T1000 (cell line): ENCODE data around the gene ZNF727.
"Not testable (repeated sequence)": the region's sequence is repeated elsewhere in the genome, so short reads cannot be mapped to it uniquely, and the experiment has no call there.

ENCODE experiments used
- DNase-seq: peaks from one replicate; lab custom pipeline; 2025; ENCODE audit warnings: mixed read lengths; lab: John Stamatoyannopoulos, UW

Gene ZNF727

DNA sequence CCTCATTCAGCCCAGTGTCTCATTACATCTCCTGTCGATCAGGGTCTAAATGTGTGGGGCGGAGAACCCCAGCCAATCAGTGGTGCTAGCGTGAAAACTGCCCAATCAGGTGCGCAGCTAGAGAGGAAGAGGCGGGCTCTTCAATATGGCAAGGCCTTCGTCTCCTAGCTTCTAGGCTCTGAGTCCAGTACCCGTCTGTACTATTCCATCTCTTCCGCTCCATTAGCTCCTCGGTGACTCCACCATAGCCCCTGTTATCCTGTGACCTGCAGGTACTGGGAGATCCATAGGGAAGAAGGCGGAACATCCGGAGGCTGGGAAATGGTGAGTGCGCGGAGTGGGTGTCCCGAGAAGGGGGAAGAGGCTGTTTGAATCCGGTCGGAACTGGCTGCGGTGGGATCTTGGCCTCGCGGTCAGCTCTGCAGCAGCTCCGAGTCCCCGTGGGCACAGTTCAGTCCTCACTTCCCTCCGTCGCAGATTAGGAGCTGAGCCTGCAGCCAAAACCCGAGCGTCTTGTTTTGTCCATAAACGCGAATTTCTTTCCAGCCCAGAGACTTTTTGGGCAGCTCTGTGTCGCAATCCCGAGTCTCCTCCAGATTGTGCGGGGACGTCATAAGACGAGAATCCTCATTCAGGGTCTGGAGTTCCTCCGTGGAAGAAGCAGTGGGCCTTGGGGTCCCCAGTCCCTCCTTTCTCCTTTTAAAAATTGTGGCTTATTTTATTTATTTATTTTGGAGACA, at the start of gene ZNF727:
Gene ZNF727, plus strand, starts transcription at position 134 of the 740 bp plus-strand sequence. Its CDS starts 188 bp downstream, at position 322.
- peak; percentile 83 for DNase-seq

DNA sequence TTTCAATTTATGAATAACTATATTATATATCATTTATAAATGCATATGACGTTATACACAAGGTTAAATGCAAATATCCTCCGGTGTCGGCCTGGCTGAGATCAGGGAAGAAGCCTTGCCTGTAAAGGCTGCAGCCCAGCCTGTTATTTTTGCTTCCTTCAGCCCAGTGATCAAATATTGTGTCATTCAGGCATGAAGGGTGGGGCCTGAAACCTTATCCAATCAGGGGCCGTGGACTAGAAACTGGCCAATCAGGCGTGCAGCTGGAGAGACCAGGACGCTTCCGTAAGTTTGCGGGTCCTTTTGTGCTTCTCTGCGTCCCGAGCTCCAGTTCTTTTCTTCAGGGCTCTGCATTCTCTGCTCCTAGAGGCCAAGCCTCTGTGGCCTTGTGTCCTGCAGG, 46.7 kb upstream of the ZNF727 start, which contains the start of gene ZNF722:
Gene ZNF722, plus strand, starts transcription at position 301 of the 400 bp plus-strand sequence. CDS start 113 bp downstream, outside the sequence.
- no peak for DNase-seq

DNA sequence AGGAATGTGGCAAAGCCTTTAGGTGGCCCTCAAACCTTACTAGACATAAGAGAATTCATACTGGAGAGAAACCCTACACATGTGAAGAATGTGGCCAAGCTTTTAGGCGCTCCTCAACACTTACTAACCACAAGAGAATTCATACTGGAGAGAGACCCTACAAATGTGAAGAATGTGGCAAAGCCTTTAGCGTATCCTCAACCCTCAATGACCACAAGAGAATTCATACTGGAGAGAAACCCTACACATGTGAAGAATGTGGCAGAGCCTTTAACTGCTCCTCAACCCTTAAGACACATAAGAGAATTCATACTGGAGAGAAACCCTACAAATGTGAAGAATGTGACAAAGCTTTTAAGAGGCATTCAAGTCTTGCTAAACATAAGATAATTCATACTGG, 29.7 kb upstream of the ZNF727 start:
- DNase-seq = not testable (repeated sequence)

DNA sequence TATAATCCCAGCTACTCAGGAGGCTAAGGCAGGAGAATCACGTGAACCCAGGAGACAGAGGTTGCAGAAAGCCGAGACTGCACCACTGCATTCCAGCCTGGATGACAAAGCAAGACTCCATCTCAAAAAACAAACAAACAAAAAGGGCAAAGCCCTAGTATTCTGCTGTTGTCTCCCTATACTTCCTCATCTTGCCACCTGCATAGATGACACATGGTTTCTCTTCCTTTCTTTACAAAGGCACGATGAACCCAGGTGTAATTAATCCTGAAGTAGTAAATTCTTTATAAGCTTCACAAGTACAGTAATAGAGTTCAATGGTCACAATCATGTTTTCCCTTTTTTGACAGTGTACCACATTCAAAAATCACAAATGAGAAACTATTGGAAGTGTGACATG, 9.8 kb upstream of the ZNF727 start:
- DNase-seq = no peak

DNA sequence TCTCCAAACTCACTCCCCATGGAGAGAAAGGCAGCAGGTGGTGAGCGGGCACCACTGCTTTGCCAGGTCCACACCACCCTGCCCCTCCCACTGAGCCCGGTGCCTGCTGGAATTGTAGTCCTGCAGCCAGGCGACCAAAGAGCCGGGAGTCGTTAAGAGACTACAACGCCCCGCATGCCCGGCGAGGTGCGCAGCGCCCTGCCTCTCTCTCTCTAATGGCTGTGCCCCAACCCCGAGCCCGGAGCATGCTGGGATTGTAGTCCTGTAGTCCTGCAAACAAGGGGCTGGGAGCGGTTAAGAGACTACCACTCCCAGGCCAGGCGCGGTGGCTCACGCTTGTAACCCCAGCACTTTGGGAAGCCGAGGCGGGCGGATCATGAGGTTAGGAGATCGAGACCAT, 8.1 kb upstream of the ZNF727 start:
- no peak for DNase-seq

DNA sequence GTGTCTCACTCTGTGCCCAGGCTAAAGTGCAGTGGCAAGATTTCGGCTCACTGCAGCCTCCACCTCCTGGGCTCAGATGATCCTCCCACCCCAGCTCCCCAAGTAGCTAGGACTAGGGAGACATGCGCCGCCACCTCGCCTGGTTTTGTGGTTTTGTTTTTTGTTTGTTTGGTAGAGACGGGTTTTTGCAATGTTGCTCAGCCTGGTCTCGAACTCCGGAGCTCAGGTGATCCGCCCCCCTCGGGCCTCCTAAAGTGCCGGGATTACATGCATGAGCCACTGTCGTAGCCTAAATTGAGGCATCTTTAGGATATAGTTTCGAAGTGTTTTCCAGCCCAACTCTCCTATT, 781 bp downstream of the ZNF727 start:
- DNase-seq = no peak

DNA sequence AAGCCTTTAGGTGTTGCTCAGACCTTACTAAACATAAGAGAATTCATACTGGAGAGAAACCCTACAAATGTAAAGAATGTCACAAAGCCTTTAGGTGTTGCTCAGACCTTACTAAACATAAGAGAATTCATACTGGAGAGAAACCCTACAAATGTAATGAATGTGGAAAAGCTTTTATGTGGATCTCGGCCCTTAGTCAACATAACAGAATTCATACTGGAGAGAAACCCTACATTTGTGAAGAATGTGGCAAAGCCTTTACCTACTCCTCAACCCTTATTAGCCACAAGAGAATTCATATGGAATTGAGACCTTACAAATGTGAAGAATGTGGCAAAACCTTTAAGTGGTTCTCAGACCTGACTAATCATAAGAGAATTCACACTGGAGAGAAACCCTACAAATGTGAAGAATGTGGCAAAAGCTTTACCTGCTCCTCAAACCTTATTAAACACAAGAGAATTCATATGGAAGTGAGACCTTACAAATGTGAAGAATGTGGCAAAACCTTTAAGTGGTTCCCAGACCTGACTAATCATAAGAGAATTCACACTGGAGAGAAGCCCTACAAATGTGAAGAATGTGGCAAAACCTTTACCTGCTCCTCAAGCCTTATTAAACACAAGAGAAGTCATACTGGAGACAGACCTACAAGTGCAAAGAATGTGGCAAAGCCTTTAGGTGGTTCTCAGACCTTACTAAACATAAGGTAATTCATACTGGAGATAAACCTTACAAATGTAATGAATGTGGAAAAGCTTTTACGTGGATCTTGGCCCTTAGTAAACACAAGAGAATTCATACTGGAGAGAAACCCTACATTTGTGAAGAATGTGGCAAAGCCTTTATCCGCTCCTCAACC, 32.8 kb downstream of the ZNF727 start:
- not testable (repeated sequence) for DNase-seq

DNA sequence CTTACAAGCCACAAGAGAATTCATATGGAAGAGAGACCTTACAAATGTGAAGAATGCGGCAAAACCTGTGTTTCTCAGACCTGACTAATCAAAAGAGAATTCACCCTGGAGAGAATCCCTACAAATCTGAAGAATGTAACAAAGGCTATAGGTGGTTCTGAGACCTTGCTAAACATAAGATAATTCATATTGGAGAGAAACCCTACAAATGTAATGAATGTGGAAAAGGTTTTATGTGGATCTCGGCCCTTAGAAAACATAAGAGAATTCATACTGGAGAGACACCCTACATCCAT, 33.4 kb downstream of the ZNF727 start:
- DNase-seq = no peak

DNA sequence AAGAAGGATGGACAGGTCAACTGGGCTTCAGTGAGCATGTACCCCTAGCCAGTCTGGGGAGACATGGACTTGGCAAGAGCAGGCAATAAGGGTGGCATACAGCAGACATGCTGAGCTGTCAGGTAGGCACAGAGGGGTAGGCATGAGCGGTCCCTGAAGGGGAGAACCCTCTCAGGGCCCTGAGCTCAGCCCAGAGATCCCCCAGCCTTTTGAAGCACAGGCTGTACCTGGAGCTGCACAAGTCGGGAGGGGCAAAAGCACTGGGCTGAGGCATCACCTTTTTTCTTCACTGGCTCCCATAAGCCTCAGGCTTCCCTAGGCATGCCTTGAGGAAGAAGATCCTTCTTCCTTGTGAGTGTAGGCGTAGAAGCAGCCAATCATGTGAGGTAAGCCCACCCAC, 42.3 kb downstream of the ZNF727 start:
- no peak for DNase-seq

DNA sequence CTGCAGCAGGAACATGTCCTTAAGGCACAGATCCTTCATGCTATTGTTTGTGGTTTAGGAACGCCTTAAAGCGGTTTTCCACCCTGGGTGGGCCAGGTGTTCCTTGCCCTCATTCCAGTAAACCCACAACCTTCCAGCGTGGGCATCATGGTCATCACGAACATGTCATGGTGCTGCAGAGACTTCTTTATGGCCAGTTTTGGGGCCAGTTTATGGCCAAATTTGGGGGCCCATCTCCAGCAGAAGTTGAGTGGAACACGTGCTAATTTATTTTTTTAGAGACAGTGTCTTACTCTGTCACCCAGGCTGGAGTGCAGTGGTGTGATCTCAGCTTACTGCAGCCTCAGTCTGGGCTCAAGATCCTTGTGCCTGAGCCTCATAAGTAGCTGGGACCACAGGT, 43.6 kb downstream of the ZNF727 start:
- DNase-seq = not testable (repeated sequence)
